Measurements from ENCODE around the gene GABRB1.

The GABRB1 gene

GRCh38 chr4:47101453-47101852 is 70.1 kb downstream of the GABRB1 start:
- no peak overlapping the region for H2BK15ac ChIP-seq (replicated peaks; ENCODE audit: low read depth)
- no peaks in the 10 kb centered on the region for H3K27me3 ChIP-seq (ENCODE audit: insufficient read depth, low read length, poor library complexity)
- no peak overlapping the region for H3K18ac ChIP-seq (ENCODE audit: low read length)
- no peak overlapping the region for H3K56ac ChIP-seq (ENCODE audit: low read length)
- H3K4me1 ChIP-seq (ENCODE audit: control insufficient read depth, low read depth, low read length): no peaks in the 10 kb centered on the region
- no peak overlapping the region for H2AK5ac ChIP-seq (ENCODE audit: low read length)
- no peak overlapping the region for H2BK120ac ChIP-seq (ENCODE audit: low read depth, low read length)
- no peak for DNase-seq
- no peaks in the 10 kb centered on the region for H3K79me2 ChIP-seq (ENCODE audit: control insufficient read depth, insufficient read depth, low read length)
- no peak overlapping the region for H3K4me3 ChIP-seq (ENCODE audit: low read length)
- no peak overlapping the region for H2BK5ac ChIP-seq (ENCODE audit: low read length)
- no peak overlapping the region for H3K4me2 ChIP-seq (ENCODE audit: low read length)
- no peak overlapping the region for H3K9ac ChIP-seq (ENCODE audit: low read length)
- H3K79me1 ChIP-seq (ENCODE audit: low read length): no peaks in the 10 kb centered on the region
- no peak overlapping the region for H4K8ac ChIP-seq (ENCODE audit: low read depth, low read length)
- no peak overlapping the region for H3K4ac ChIP-seq (ENCODE audit: low read depth, low read length)
- no CpG with 5 or more reads among the region's 1 CpG for WGBS (ENCODE audit: extremely low coverage, insufficient coverage, low lambda C conversion rate)
- H4K5ac ChIP-seq (ENCODE audit: low read length): no peak overlapping the region
- H3K27ac ChIP-seq (ENCODE audit: low read depth, low read length): no peak overlapping the region
- H3K23ac ChIP-seq (ENCODE audit: low read length): no peak overlapping the region
- H3K36me3 ChIP-seq (ENCODE audit: control insufficient read depth, insufficient read depth, low read length): no peaks in the 10 kb centered on the region

DNA sequence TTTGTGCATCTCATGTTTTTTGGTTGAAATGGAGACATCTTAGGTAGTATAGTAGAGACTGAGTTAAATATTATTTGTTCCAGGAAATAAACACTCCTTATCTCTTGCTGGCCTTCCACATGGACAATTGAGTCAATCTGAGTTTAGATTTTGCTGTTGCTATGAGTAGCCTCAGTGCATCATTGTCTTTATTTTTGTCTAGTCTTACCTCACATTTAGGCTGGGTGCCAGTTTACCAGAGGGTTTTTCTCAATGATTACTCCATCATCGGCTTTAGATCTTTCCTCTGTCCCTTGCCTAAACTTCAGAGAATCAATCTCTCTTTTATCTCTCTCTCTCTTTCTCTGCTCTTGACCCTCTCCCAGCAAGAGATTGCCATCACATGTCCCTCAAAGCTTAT is 73.6 kb downstream of the GABRB1 start:
- no peak for DNase-seq
- Histone ChIP-seq H3K4me1 (ENCODE audit: control insufficient read depth, low read depth, low read length) (no peaks in the 10 kb centered on the region), H3K9ac (ENCODE audit: low read length) (no peak overlapping the region), H2BK5ac (ENCODE audit: low read length) (no peak overlapping the region), H3K18ac (ENCODE audit: low read length) (no peak overlapping the region), H3K36me3 (ENCODE audit: control insufficient read depth, insufficient read depth, low read length) (no peaks in the 10 kb centered on the region), H4K5ac (ENCODE audit: low read length) (no peak overlapping the region), H3K27ac (ENCODE audit: low read depth, low read length) (no peak overlapping the region), H3K27me3 (ENCODE audit: insufficient read depth, low read length, poor library complexity) (no peaks in the 10 kb centered on the region), H3K23ac (ENCODE audit: low read length) (no peak overlapping the region), H3K79me2 (ENCODE audit: control insufficient read depth, insufficient read depth, low read length) (no peaks in the 10 kb centered on the region), H3K4me3 (ENCODE audit: low read length) (no peak overlapping the region), H2AK5ac (ENCODE audit: low read length) (no peak overlapping the region), H3K4me2 (ENCODE audit: low read length) (no peak overlapping the region), H4K8ac (ENCODE audit: low read depth, low read length) (no peak overlapping the region), H3K56ac (ENCODE audit: low read length) (no peak overlapping the region), H3K79me1 (ENCODE audit: low read length) (no peaks in the 10 kb centered on the region), H2BK120ac (ENCODE audit: low read depth, low read length) (no peak overlapping the region), H3K4ac (ENCODE audit: low read depth, low read length) (no peak overlapping the region), H2BK15ac (replicated peaks; ENCODE audit: low read depth) (no peak overlapping the region)
- WGBS (ENCODE audit: extremely low coverage, insufficient coverage, low lambda C conversion rate): no CpG with 5 or more reads among the region's 1 CpG

DNA sequence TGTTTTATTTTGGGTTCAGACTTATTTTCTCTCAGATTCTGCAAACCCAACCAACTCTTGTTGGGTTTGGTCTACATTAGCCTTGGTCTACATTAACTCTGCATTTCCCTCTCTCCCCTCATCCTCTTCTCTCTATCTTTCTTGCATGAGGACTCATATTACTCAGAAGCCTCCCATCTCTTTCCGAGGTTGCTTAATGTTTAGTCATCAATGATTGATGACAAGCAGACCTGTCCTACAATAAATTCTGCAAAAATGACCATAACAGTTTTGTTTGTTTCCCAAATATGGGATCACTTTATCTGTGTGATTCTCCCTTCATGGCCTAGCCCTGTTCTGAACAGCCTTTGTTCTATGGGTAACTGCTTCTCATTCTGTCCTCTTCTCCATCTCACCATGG is 75.2 kb downstream of the GABRB1 start:
- H3K18ac ChIP-seq (ENCODE audit: low read length): no peak overlapping the region
- H3K27me3 ChIP-seq (ENCODE audit: insufficient read depth, low read length, poor library complexity): no peaks in the 10 kb centered on the region
- H3K4me3 ChIP-seq (ENCODE audit: low read length): no peak overlapping the region
- H3K9ac ChIP-seq (ENCODE audit: low read length): no peak overlapping the region
- H3K4ac ChIP-seq (ENCODE audit: low read depth, low read length): no peak overlapping the region
- WGBS (ENCODE audit: extremely low coverage, insufficient coverage, low lambda C conversion rate): no CpG with 5 or more reads among the region's 1 CpG
- H3K56ac ChIP-seq (ENCODE audit: low read length): no peak overlapping the region
- H4K8ac ChIP-seq (ENCODE audit: low read depth, low read length): no peak overlapping the region
- no peak overlapping the region for H3K23ac ChIP-seq (ENCODE audit: low read length)
- H3K27ac ChIP-seq (ENCODE audit: low read depth, low read length): no peak overlapping the region
- no peaks in the 10 kb centered on the region for H3K4me1 ChIP-seq (ENCODE audit: control insufficient read depth, low read depth, low read length)
- H2BK15ac ChIP-seq (replicated peaks; ENCODE audit: low read depth): no peak overlapping the region
- H2AK5ac ChIP-seq (ENCODE audit: low read length): no peak overlapping the region
- no peak overlapping the region for H4K5ac ChIP-seq (ENCODE audit: low read length)
- no peak for DNase-seq
- no peaks in the 10 kb centered on the region for H3K79me1 ChIP-seq (ENCODE audit: low read length)
- H3K36me3 ChIP-seq (ENCODE audit: control insufficient read depth, insufficient read depth, low read length): no peaks in the 10 kb centered on the region
- no peak overlapping the region for H2BK120ac ChIP-seq (ENCODE audit: low read depth, low read length)
- no peak overlapping the region for H3K4me2 ChIP-seq (ENCODE audit: low read length)
- H2BK5ac ChIP-seq (ENCODE audit: low read length): no peak overlapping the region
- H3K79me2 ChIP-seq (ENCODE audit: control insufficient read depth, insufficient read depth, low read length): no peaks in the 10 kb centered on the region

- H3K23ac ChIP-seq (ENCODE audit: low read length): no peak overlapping the region
- H3K27me3 ChIP-seq (ENCODE audit: insufficient read depth, low read length, poor library complexity): no peaks in the 10 kb centered on the region
- no peak overlapping the region for H3K56ac ChIP-seq (ENCODE audit: low read length)
- H3K4me1 ChIP-seq (ENCODE audit: control insufficient read depth, low read depth, low read length): no peaks in the 10 kb centered on the region
- H3K27ac ChIP-seq (ENCODE audit: low read depth, low read length): no peak overlapping the region
- H3K18ac ChIP-seq (ENCODE audit: low read length): no peak overlapping the region
- H3K9ac ChIP-seq (ENCODE audit: low read length): no peak overlapping the region
- H2BK120ac ChIP-seq (ENCODE audit: low read depth, low read length): no peak overlapping the region
- DNase-seq: peak; percentile 3
- H4K5ac ChIP-seq (ENCODE audit: low read length): no peak overlapping the region
- H3K4me3 ChIP-seq (ENCODE audit: low read length): no peak overlapping the region
- no peaks in the 10 kb centered on the region for H3K79me2 ChIP-seq (ENCODE audit: control insufficient read depth, insufficient read depth, low read length)
- H3K4me2 ChIP-seq (ENCODE audit: low read length): no peak overlapping the region
- no CpG with 5 or more reads among the region's 2 CpGs for WGBS (ENCODE audit: extremely low coverage, insufficient coverage, low lambda C conversion rate)
- H3K36me3 ChIP-seq (ENCODE audit: control insufficient read depth, insufficient read depth, low read length): no peaks in the 10 kb centered on the region
- H3K4ac ChIP-seq (ENCODE audit: low read depth, low read length): no peak overlapping the region
- no peak overlapping the region for H2BK5ac ChIP-seq (ENCODE audit: low read length)
- no peaks in the 10 kb centered on the region for H3K79me1 ChIP-seq (ENCODE audit: low read length)
- H2AK5ac ChIP-seq (ENCODE audit: low read length): no peak overlapping the region
- no peak overlapping the region for H2BK15ac ChIP-seq (replicated peaks; ENCODE audit: low read depth)
- no peak overlapping the region for H4K8ac ChIP-seq (ENCODE audit: low read depth, low read length)
Measured at GRCh38 chr4:47109379-47109778, 78.0 kb downstream of the GABRB1 start.

DNA sequence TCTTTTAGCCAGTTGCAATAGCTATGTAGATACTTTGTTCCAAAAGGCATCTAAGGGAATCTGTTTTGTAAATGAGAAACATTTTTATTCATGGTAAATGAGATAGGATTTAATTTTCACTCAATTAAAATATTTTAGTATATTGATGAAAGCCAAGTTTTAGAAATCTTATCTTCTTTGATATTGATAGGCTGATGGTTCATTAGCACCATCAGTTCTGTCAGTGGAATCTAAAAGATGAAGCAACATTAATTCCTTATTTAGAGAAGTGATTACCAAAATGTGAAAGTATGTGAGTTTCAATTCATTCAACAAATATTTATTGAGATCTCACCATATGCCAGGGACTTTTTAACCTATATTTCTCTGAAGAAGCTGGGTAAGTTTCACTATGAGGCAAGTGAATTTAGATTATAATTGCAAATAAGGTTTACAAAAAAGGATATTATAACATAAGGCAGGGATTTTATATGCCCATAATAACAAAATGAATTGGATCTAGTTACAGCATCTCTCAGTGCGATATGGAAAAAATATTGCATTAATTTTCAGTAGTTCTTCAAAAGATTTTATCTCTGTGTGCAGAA is 79.3 kb downstream of the GABRB1 start:
- Histone ChIP-seq H2BK15ac (replicated peaks; ENCODE audit: low read depth) (no peak overlapping the region), H4K8ac (ENCODE audit: low read depth, low read length) (no peak overlapping the region), H3K27me3 (ENCODE audit: insufficient read depth, low read length, poor library complexity) (no peaks in the 10 kb centered on the region), H3K23ac (ENCODE audit: low read length) (no peak overlapping the region), H3K4ac (ENCODE audit: low read depth, low read length) (no peak overlapping the region), H3K79me2 (ENCODE audit: control insufficient read depth, insufficient read depth, low read length) (no peaks in the 10 kb centered on the region), H4K5ac (ENCODE audit: low read length) (no peak overlapping the region), H3K56ac (ENCODE audit: low read length) (no peak overlapping the region), H3K4me1 (ENCODE audit: control insufficient read depth, low read depth, low read length) (no peaks in the 10 kb centered on the region), H3K36me3 (ENCODE audit: control insufficient read depth, insufficient read depth, low read length) (no peaks in the 10 kb centered on the region), H3K4me3 (ENCODE audit: low read length) (no peak overlapping the region), H2BK120ac (ENCODE audit: low read depth, low read length) (no peak overlapping the region), H3K4me2 (ENCODE audit: low read length) (no peak overlapping the region), H2BK5ac (ENCODE audit: low read length) (no peak overlapping the region), H3K18ac (ENCODE audit: low read length) (no peak overlapping the region), H3K27ac (ENCODE audit: low read depth, low read length) (no peak overlapping the region), H3K79me1 (ENCODE audit: low read length) (no peaks in the 10 kb centered on the region), H3K9ac (ENCODE audit: low read length) (no peak overlapping the region), H2AK5ac (ENCODE audit: low read length) (no peak overlapping the region)
- no CpG with 5 or more reads among the region's 1 CpG for WGBS (ENCODE audit: extremely low coverage, insufficient coverage, low lambda C conversion rate)
- no peak for DNase-seq

DNA sequence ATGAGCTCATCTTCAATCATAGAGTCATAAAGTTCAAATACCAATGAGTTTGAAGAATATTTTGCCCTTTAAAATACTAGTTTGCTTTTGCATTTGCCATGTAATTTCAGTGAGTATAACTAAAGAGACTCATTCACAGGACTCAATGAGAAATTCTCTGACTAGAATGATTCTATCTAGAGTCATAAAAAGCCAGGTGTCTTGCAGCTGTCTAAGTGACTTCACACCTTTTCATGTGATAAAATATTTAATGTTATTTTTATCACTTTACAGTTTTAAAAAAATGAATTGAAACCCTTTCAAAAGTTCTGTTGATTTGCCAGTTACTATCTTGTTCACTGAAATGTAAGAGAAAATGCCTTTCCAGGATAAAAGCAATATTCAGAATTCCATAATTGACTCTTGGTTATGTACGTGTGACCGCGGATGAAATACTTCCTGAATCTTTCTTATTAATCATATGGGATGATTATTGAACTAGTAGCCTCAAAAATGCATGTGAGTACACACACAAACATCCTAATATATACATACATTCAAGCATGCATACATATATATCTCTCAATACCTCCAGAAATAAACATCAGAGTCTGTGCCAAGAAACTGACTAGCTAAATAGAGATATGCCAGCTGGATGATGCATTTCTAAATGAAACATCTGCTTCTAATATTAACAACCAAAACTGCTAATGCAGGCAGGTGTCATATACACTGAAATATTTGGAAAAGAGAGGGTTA is 87.0 kb downstream of the GABRB1 start:
- Histone ChIP-seq H3K4me3 (ENCODE audit: low read length) (no peak overlapping the region), H3K4me2 (ENCODE audit: low read length) (no peak overlapping the region), H3K18ac (ENCODE audit: low read length) (no peak overlapping the region), H2AK5ac (ENCODE audit: low read length) (no peak overlapping the region), H4K8ac (ENCODE audit: low read depth, low read length) (no peak overlapping the region), H2BK5ac (ENCODE audit: low read length) (no peak overlapping the region), H3K27ac (ENCODE audit: low read depth, low read length) (no peak overlapping the region), H3K79me1 (ENCODE audit: low read length) (no peaks in the 10 kb centered on the region), H3K9ac (ENCODE audit: low read length) (no peak overlapping the region), H3K27me3 (ENCODE audit: insufficient read depth, low read length, poor library complexity) (no peaks in the 10 kb centered on the region), H3K79me2 (ENCODE audit: control insufficient read depth, insufficient read depth, low read length) (no peaks in the 10 kb centered on the region), H2BK15ac (replicated peaks; ENCODE audit: low read depth) (no peak overlapping the region), H3K4me1 (ENCODE audit: control insufficient read depth, low read depth, low read length) (no peaks in the 10 kb centered on the region), H3K4ac (ENCODE audit: low read depth, low read length) (no peak overlapping the region), H4K5ac (ENCODE audit: low read length) (no peak overlapping the region), H3K23ac (ENCODE audit: low read length) (no peak overlapping the region), H3K56ac (ENCODE audit: low read length) (no peak overlapping the region), H3K36me3 (ENCODE audit: control insufficient read depth, insufficient read depth, low read length) (no peaks in the 10 kb centered on the region), H2BK120ac (ENCODE audit: low read depth, low read length) (no peak overlapping the region)
- no peak for DNase-seq
- no CpG with 5 or more reads among the region's 3 CpGs for whole genome bisulfite sequencing (ENCODE audit: extremely low coverage, insufficient coverage, low lambda C conversion rate)

All from mesendoderm (in vitro differentiated cells).